HepG2 (cell line): ENCODE data around the gene SIRT7. TPM values are rescaled to one million over a fixed set of nuclear protein-coding genes. Genes with fewer than 3 reads are reported as not detected.
A peak's percentile ranks its signal among the peaks of the same experiment; 100 is the strongest.

Source experiments
- CC2D1A ChIP-seq: sonication (generic); formaldehyde crosslinking; IDR thresholded peaks from 2 replicates; pipeline ENCODE4 v1.8.1; 2023; ENCODE audit warnings: mild to moderate bottlenecking, missing genetic modification reagents
- CCDC6 ChIP-seq: sonication (generic); formaldehyde crosslinking; IDR thresholded peaks from 2 replicates; pipeline ENCODE4 v1.8.1; 2022; ENCODE audit warnings: mild to moderate bottlenecking, missing genetic modification reagents, moderate library complexity
- HMG20B ChIP-seq: conservative IDR thresholded peaks from 2 replicates; pipeline ENCODE4 v1.6.1; 2016; ENCODE audit warnings: missing genetic modification reagents, missing compliant biosample characterization
- HNRNPL ChIP-seq: fragments of 200-400 bp; formaldehyde crosslinking; IDR thresholded peaks from 2 replicates; pipeline ENCODE4 v1.6.1; 2017; ENCODE audit warnings: mild to moderate bottlenecking, low read depth, low read length
- MED8 ChIP-seq: sonication (generic); formaldehyde crosslinking; IDR thresholded peaks from 2 replicates; pipeline ENCODE4 v1.8.1; 2023; ENCODE audit warnings: mild to moderate bottlenecking, missing genetic modification reagents; ENCODE audit not compliant: insufficient replicate concordance
- NCOA1 ChIP-seq: sonication (generic); formaldehyde crosslinking; IDR thresholded peaks from 2 replicates; pipeline ENCODE4 v1.9.0; 2021; ENCODE audit warnings: missing genetic modification reagents
- NFIB ChIP-seq: sonication (generic); formaldehyde crosslinking; IDR thresholded peaks from 2 replicates; pipeline ENCODE4 v1.9.0; 2021; ENCODE audit warnings: missing genetic modification reagents, mild to moderate bottlenecking, borderline replicate concordance
- NFIC ChIP-seq: IDR thresholded peaks from 2 replicates; pipeline ENCODE4 v1.6.1; 2012; ENCODE audit warnings: mild to moderate bottlenecking, low read length, inconsistent platforms
- NKX3-1 ChIP-seq: sonication (generic); formaldehyde crosslinking; IDR thresholded peaks from 2 replicates; pipeline ENCODE4 v1.5.0; 2020; ENCODE audit warnings: missing genetic modification reagents
- PREB ChIP-seq: sonication (generic); formaldehyde crosslinking; IDR thresholded peaks from 2 replicates; pipeline ENCODE4 v1.4.0; 2020; ENCODE audit warnings: missing genetic modification reagents
- RBFOX2 ChIP-seq: fragments of 200-400 bp; formaldehyde crosslinking; IDR thresholded peaks from 2 replicates; pipeline ENCODE4 v1.6.1; 2017; ENCODE audit warnings: low read depth, mild to moderate bottlenecking, low read length
- SALL1 ChIP-seq: sonication (generic); formaldehyde crosslinking; IDR thresholded peaks from 2 replicates; pipeline ENCODE4 v1.8.0; 2022; ENCODE audit warnings: mild to moderate bottlenecking, missing genetic modification reagents
- SPEN ChIP-seq: sonication (generic); formaldehyde crosslinking; IDR thresholded peaks from 2 replicates; pipeline ENCODE4 v1.5.1; 2020; ENCODE audit warnings: low read depth, mild to moderate bottlenecking, missing genetic modification reagents
- TGIF2 ChIP-seq: IDR thresholded peaks from 2 replicates; pipeline ENCODE4 v1.6.1; 2016; ENCODE audit warnings: control low read depth, missing compliant biosample characterization
- TRIM24 ChIP-seq: sonication (generic); formaldehyde crosslinking; IDR thresholded peaks from 2 replicates; pipeline ENCODE4 v1.8.0; 2022; ENCODE audit warnings: mild to moderate bottlenecking, missing genetic modification reagents
- ZBED4 ChIP-seq: sonication (generic); formaldehyde crosslinking; IDR thresholded peaks from 2 replicates; pipeline ENCODE4 v1.4.0; 2020; ENCODE audit warnings: missing genetic modification reagents, borderline replicate concordance
- ZBTB26 ChIP-seq: IDR thresholded peaks from 2 replicates; pipeline ENCODE4 v1.6.1; 2016; ENCODE audit warnings: missing compliant biosample characterization, missing genetic modification reagents, borderline replicate concordance
- ZFX ChIP-seq: sonication (generic); formaldehyde crosslinking; IDR thresholded peaks from 2 replicates; pipeline ENCODE4 v1.4.0; 2020; ENCODE audit warnings: mild to moderate bottlenecking, low read depth, missing genetic modification reagents, moderate library complexity
- ZFY ChIP-seq: sonication (generic); formaldehyde crosslinking; IDR thresholded peaks from 2 replicates; pipeline ENCODE4 v1.4.0; 2020; ENCODE audit warnings: missing genetic modification reagents
- ZNF234 ChIP-seq: sonication (generic); formaldehyde crosslinking; conservative IDR thresholded peaks from 2 replicates; pipeline ENCODE4 v1.5.1; 2020; ENCODE audit warnings: mild to moderate bottlenecking, missing genetic modification reagents
- ZNF326 ChIP-seq: sonication (generic); formaldehyde crosslinking; IDR thresholded peaks from 2 replicates; pipeline ENCODE4 v1.4.0; 2020; ENCODE audit warnings: missing genetic modification reagents, borderline replicate concordance
- ZNF367 ChIP-seq: sonication (generic); formaldehyde crosslinking; IDR thresholded peaks from 2 replicates; pipeline ENCODE4 v1.4.0; 2020; ENCODE audit warnings: missing genetic modification reagents, borderline replicate concordance
- ZNF501 ChIP-seq: sonication (generic); formaldehyde crosslinking; IDR thresholded peaks from 2 replicates; pipeline ENCODE4 v1.5.1; 2020; ENCODE audit warnings: mild to moderate bottlenecking, moderate library complexity, missing genetic modification reagents
- ZNF878 ChIP-seq: sonication (generic); formaldehyde crosslinking; IDR thresholded peaks from 2 replicates; pipeline ENCODE4 v1.8.1; 2023; ENCODE audit warnings: mild to moderate bottlenecking, missing genetic modification reagents, moderate library complexity
- ZSCAN29 ChIP-seq: sonication (generic); formaldehyde crosslinking; conservative IDR thresholded peaks from 2 replicates; pipeline ENCODE4 v1.4.0; 2020; ENCODE audit warnings: mild to moderate bottlenecking, missing genetic modification reagents
- polyA plus RNA-seq, 8 experiments: library from polyadenylated mRNA; depleted of rRNA in 3 of 8; stranded (reverse) in 7 of 8; unstranded in 1 of 8; fragments of >200 nt; fragmentation: Illumina TruSeq in 4 of 8; extraction: Trizol in 4 of 8; gene quantifications; 2 replicates each; pipeline versions ENCODE4 v1.2.1 to v1.2.3, GENCODE V29; 2011 to 2016; ENCODE audit warnings: low read depth in 4 of 8, missing spikeins in 1 of 8, mixed read lengths in 1 of 8; ENCODE audit not compliant: insufficient read depth in 1 of 8
- total RNA-seq, 5 experiments: library from RNA; depleted of rRNA; stranded (reverse); fragments of >200 nt; fragmentation: Illumina TruSeq; extraction: Trizol; gene quantifications; 2 replicates each; pipeline ENCODE4 v1.2.3, GENCODE V29; 2016; ENCODE audit warnings: low read depth in 1 of 5

SIRT7 gene
- total and polyA plus RNA-seq, 2 of the 13 experiments (the other 11 are each of a cell fraction or from before 2014, with no cell fraction given) = 8.3 to 24.8 TPM

- TF ChIP-seq ZBED4 (CRISPR knock-in tag) (no peak), ZBTB26 (0 out of 2 replicates have a peak, but pooled peaks have one; percentile 42), ZNF234 (CRISPR knock-in tag) (no peak), NFIB (CRISPR knock-in tag) (0 out of 2 replicates have a peak, but pooled peaks have one; percentile 53), ZNF501 (CRISPR knock-in tag) (peak; percentile 84), ZSCAN29 (CRISPR knock-in tag) (peak; percentile 69), ZFX (CRISPR knock-in tag) (peak; percentile 79), CCDC6 (CRISPR knock-in tag) (peak; percentile 38; the same call in 1 of the 2 replicates), HMG20B (CRISPR knock-in tag) (no peak), ZFY (peak; percentile 72), NCOA1 (CRISPR knock-in tag) (no peak; the same call in 1 of the 2 replicates), TGIF2 (CRISPR knock-in tag) (0 out of 2 replicates have a peak, but pooled peaks have one; percentile 17), ZNF878 (CRISPR knock-in tag) (peak; percentile 66; the same call in 1 of the 2 replicates), SPEN (CRISPR knock-in tag) (no peak), ZNF326 (CRISPR knock-in tag) (peak; percentile 91), HNRNPL (peak; percentile 94), NKX3-1 (CRISPR knock-in tag) (peak; percentile 84), RBFOX2 (peak; percentile 84), PREB (no peak), SALL1 (peak; percentile 41), NFIC (0 out of 2 replicates have a peak, but pooled peaks have one; percentile 39), ZNF367 (CRISPR knock-in tag) (0 out of 2 replicates have a peak, but pooled peaks have one; percentile 39), MED8 (peak; percentile 71), TRIM24 (0 out of 2 replicates have a peak, but pooled peaks have one; percentile 15), CC2D1A (0 out of 2 replicates have a peak, but pooled peaks have one; percentile 89)
Measured at GRCh38 chr17:81867170-81867990, 50.6 kb downstream of the SIRT7 start (continued).
